Measurements from ENCODE around the gene POU2F2. TPM values are rescaled to one million over a fixed set of nuclear protein-coding genes. Genes with fewer than 3 reads are reported as not detected.

POU2F2 gene
- total and polyA plus RNA-seq, 2 experiments from 2014 or later = 2.3 to 4.6 TPM

GRCh38 chr19:42089772-42090171, 42.5 kb downstream of the POU2F2 start:
- H3K27ac ChIP-seq (ENCODE audit: low read depth) = no peak overlapping the region
- H3K36me3 Mint-ChIP-seq (ENCODE audit: low read depth) = no peaks in the 10 kb centered on the region
- H3K27ac Mint-ChIP-seq = no peak overlapping the region
- no peaks in the 10 kb centered on the region for H3K79me2 ChIP-seq (replicated peaks; ENCODE audit: insufficient read depth)
- DNase-seq (ENCODE audit: low spot score) (no peak), ATAC-seq (no peak)
- H3K4me3 ChIP-seq = no peak overlapping the region
- TF ChIP-seq CREB1 (CRISPR knock-in tag; IDR thresholded peaks at IDR 0.05; ENCODE audit: low read depth) (no peak), POLR2AphosphoS5 (IDR thresholded peaks at IDR 0.05; ENCODE audit: low read depth) (no peak), JUNB (IDR thresholded peaks at IDR 0.05; ENCODE audit: unreplicated experiment) (no peak), NANOG (IDR thresholded peaks at IDR 0.05; ENCODE audit: borderline replicate concordance) (no peak), ZNF462 (CRISPR knock-in tag; IDR thresholded peaks at IDR 0.05) (no peak), REST (IDR thresholded peaks at IDR 0.05; ENCODE audit: unreplicated experiment) (no peak), EZH2phosphoT487 (IDR thresholded peaks at IDR 0.05; ENCODE audit: unreplicated experiment) (no peak), ETS1 (IDR thresholded peaks at IDR 0.05) (no peak), ZNF114 (CRISPR knock-in tag; IDR thresholded peaks at IDR 0.05) (no peak), STAT1 (IDR thresholded peaks at IDR 0.05; ENCODE audit: unreplicated experiment) (no peak), EZH2 (IDR thresholded peaks at IDR 0.05; ENCODE audit: low read depth, unreplicated experiment) (no peak), ZNF331 (CRISPR knock-in tag; IDR thresholded peaks at IDR 0.05; ENCODE audit: low read depth) (no peak)
- TF ChIP-seq, protein P1, sequence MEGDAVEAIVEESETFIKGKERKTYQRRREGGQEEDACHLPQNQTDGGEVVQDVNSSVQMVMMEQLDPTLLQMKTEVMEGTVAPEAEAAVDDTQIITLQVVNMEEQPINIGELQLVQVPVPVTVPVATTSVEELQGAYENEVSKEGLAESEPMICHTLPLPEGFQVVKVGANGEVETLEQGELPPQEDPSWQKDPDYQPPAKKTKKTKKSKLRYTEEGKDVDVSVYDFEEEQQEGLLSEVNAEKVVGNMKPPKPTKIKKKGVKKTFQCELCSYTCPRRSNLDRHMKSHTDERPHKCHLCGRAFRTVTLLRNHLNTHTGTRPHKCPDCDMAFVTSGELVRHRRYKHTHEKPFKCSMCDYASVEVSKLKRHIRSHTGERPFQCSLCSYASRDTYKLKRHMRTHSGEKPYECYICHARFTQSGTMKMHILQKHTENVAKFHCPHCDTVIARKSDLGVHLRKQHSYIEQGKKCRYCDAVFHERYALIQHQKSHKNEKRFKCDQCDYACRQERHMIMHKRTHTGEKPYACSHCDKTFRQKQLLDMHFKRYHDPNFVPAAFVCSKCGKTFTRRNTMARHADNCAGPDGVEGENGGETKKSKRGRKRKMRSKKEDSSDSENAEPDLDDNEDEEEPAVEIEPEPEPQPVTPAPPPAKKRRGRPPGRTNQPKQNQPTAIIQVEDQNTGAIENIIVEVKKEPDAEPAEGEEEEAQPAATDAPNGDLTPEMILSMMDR (conservative IDR thresholded peaks at IDR 0.05; ENCODE audit: low read depth in 2 of 2) = no peak
- 0 out of 2 replicates have a peak, but pooled peaks cover 2% of the 10 kb centered on the region for H3F3A ChIP-seq (replicated peaks; ENCODE audit: low read depth)
- no peaks in the 10 kb centered on the region for H3K9me3 Mint-ChIP-seq
- no peaks in the 10 kb centered on the region for H3K36me3 ChIP-seq (ENCODE audit: insufficient read depth)
- H3K4me2 ChIP-seq = no peak overlapping the region
- H3K27me3 Mint-ChIP-seq (ENCODE audit: insufficient read depth, low read depth, poor library complexity) = peaks cover 18% of the 10 kb centered on the region
- no peak overlapping the region for H2AFZ ChIP-seq
- no peak overlapping the region for H3K4me3 Mint-ChIP-seq
- H3K4me1 ChIP-seq (ENCODE audit: insufficient read depth) = peaks cover 19% of the 10 kb centered on the region
- peaks cover 47% of the 10 kb centered on the region for H3K4me1 Mint-ChIP-seq
- no peaks in the 10 kb centered on the region for H4K20me1 ChIP-seq (replicated peaks; ENCODE audit: insufficient read depth)
- no peaks in the 10 kb centered on the region for H3K9me2 ChIP-seq (ENCODE audit: insufficient read depth)
- no peaks in the 10 kb centered on the region for H3K27me3 ChIP-seq (ENCODE audit: insufficient read depth)

All from GM23338 (cell line).